ENCODE measurements around the gene INCENP. TPM values are rescaled to one million over a fixed set of nuclear protein-coding genes. Genes with fewer than 3 reads are reported as not detected.

The INCENP gene
- total RNA-seq, 2 experiments from 2014 or later = 12.6 to 16.3 TPM

DNA sequence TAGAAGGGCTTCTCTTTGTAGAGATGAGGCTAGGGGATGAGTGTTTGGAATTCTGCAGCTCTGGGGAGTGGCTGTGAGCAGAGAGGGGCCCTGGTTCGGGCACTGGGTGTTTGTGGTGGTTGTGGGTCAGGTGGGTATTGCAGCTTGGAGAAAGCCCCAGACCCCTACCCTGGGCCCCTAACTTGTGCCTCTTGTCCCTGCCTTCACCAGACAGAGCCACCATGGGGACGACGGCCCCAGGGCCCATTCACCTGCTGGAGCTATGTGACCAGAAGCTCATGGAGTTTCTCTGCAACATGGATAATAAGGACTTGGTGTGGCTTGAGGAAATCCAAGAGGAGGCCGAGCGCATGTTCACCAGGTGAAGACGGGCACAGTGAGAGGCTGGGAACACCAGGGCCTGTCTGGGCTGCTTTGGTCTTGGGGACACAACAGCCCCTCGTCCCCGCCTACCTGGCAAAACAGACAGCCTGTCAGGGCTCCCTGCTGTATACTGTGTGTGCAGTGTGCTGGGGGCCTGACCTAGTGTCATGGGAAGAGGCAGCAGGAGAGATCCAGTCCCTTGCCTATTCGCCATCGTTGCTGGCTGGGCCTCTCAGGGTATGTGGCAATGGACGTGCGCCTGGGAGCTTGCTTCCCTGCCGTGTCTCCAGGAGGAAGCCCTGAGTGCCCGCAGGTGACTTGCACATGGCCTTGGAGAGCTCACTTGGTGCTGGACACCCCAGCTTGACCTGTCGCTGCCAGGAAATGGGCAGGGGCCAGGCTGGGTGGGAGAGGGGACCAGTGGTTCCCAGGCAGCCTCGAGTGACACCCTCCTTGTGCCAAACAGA, 4.3 kb downstream of the INCENP start:
- Mint-ChIP-seq H3K4me3 (no peak overlapping the region), H3K9me3 (no peaks in the 10 kb centered on the region), H3K4me1 (ENCODE audit: low read depth) (peaks cover 38% of the 10 kb centered on the region), H3K36me3 (ENCODE audit: low read depth) (peaks cover 63% of the 10 kb centered on the region), H3K27ac (no peak overlapping the region), H3K27me3 (no peaks in the 10 kb centered on the region)
- TF ChIP-seq, protein P1, sequence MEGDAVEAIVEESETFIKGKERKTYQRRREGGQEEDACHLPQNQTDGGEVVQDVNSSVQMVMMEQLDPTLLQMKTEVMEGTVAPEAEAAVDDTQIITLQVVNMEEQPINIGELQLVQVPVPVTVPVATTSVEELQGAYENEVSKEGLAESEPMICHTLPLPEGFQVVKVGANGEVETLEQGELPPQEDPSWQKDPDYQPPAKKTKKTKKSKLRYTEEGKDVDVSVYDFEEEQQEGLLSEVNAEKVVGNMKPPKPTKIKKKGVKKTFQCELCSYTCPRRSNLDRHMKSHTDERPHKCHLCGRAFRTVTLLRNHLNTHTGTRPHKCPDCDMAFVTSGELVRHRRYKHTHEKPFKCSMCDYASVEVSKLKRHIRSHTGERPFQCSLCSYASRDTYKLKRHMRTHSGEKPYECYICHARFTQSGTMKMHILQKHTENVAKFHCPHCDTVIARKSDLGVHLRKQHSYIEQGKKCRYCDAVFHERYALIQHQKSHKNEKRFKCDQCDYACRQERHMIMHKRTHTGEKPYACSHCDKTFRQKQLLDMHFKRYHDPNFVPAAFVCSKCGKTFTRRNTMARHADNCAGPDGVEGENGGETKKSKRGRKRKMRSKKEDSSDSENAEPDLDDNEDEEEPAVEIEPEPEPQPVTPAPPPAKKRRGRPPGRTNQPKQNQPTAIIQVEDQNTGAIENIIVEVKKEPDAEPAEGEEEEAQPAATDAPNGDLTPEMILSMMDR (IDR thresholded peaks at IDR 0.05) = no peak
- intact Hi-C loops (cut with DNase I, micrococcal nuclease) = loop anchor here in 1 of 2 experiments (5.0 to 10.0 kb wide), 3 partner anchors 543 to 754 kb away; partner anchors contain the start of genes CPSF7, SLC3A2 and SYT7
- Histone ChIP-seq H3K27ac (ENCODE audit: low read depth in 1 of 2, low read length in 2 of 2) (no peak overlapping the region), H3K36me3 (ENCODE audit: insufficient read depth, low read length) (peaks cover 37% of the 10 kb centered on the region), H3K4me1 (ENCODE audit: insufficient read depth, low read length) (peaks cover 17% of the 10 kb centered on the region), H3K4me3 (ENCODE audit: low read length) (no peak overlapping the region), H3K27me3 (ENCODE audit: control insufficient read depth in 1 of 2, insufficient read depth in 2 of 2, low read length in 2 of 2) (no peaks in the 10 kb centered on the region), H3K9me3 (ENCODE audit: control insufficient read depth in 1 of 2, insufficient read depth in 1 of 2, low read length in 2 of 2) (no peaks in the 10 kb centered on the region)
- CTCF ChIA-PET = interaction anchor here (1.6 to 1.8 kb wide), 2 partner anchors 20 to 46 kb away, joined by 3 to 6 read pairs; no protein-coding TSS in a partner anchor
- POLR2A ChIA-PET = no interaction called here
- no peak for ATAC-seq (ENCODE audit: poor library complexity)
- no peak for DNase-seq

DNA sequence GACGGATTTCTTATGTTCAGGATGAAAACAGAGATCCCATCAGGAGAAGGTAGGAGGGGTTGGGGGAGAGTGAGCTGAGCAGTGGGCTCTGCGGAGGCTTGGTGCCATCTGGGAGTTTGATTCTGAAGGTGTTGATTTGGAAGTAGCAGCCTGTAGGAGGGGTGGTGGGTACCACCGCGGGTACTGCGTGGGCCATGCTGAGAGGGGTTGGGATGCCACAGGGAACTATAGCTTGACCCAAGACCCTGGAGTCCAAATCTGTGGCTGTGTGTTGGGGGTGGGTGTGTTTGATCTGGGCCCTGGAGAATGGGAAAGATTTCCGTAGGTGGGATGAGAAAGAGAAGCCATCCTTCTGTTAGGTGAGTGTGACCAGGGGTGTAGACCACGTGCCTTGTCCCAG, 5.0 kb downstream of the INCENP start:
- H3K27me3 Mint-ChIP-seq = no peaks in the 10 kb centered on the region
- peaks cover 31% of the 10 kb centered on the region for H3K4me1 Mint-ChIP-seq (ENCODE audit: low read depth)
- TF ChIP-seq, protein P1 (IDR thresholded peaks at IDR 0.05) = no peak
- ChIA-PET CTCF (interaction anchor here (1.8 kb wide), 1 partner anchor 20 kb away, joined by 6 read pairs; no protein-coding TSS in a partner anchor), POLR2A (no interaction called here)
- intact Hi-C loops (cut with DNase I, micrococcal nuclease) = loop anchor here in 1 of 2 experiments (5.0 to 10.0 kb wide), 3 partner anchors 544 to 753 kb away; partner anchors contain the start of genes CPSF7, SLC3A2 and SYT7
- no peak overlapping the region for H3K4me3 Mint-ChIP-seq
- DNase-seq = no peak
- no peaks in the 10 kb centered on the region for H3K9me3 Mint-ChIP-seq
- no peak for ATAC-seq (ENCODE audit: poor library complexity)
- Histone ChIP-seq H3K4me3 (ENCODE audit: low read length) (no peak overlapping the region), H3K27ac (ENCODE audit: low read depth in 1 of 2, low read length in 2 of 2) (no peak overlapping the region), H3K9me3 (ENCODE audit: control insufficient read depth in 1 of 2, insufficient read depth in 1 of 2, low read length in 2 of 2) (no peaks in the 10 kb centered on the region), H3K36me3 (ENCODE audit: insufficient read depth, low read length) (peaks cover 38% of the 10 kb centered on the region), H3K4me1 (ENCODE audit: insufficient read depth, low read length) (peaks cover 22% of the 10 kb centered on the region), H3K27me3 (ENCODE audit: control insufficient read depth in 1 of 2, insufficient read depth in 2 of 2, low read length in 2 of 2) (no peaks in the 10 kb centered on the region)
- peaks cover 60% of the 10 kb centered on the region for H3K36me3 Mint-ChIP-seq (ENCODE audit: low read depth)
- H3K27ac Mint-ChIP-seq = no peak overlapping the region

DNA sequence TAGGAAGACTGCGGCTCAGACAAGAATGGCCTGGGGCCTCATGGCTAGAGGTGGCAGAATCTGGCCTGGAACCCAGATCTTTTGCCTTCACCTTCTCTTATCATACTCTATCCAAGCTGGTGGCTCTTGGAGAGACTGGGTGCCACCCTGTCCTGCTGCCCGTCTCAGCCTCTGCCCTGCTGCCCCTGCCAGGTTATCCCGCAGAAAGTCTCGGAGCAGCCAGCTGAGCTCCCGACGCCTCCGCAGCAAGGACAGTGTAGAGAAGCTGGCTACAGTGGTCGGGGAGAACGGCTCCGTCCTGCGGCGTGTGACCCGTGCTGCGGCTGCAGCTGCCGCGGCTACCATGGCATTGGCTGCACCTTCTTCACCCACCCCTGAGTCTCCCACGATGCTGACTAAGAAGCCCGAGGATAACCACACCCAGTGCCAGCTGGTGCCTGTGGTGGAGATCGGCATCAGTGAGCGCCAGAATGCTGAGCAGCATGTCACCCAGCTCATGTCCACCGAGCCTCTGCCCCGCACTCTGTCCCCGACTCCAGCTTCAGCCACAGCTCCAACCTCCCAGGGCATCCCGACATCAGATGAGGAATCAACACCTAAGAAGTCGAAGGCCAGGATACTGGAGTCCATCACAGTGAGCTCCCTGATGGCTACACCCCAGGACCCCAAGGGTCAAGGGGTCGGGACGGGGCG, 5.9 kb downstream of the INCENP start:
- H3K4me1 Mint-ChIP-seq (ENCODE audit: low read depth) = peaks cover 25% of the 10 kb centered on the region
- no peak overlapping the region for H3K4me3 Mint-ChIP-seq
- no peak overlapping the region for H3K27ac ChIP-seq (ENCODE audit: low read depth in 1 of 2, low read length in 2 of 2)
- peaks cover 18% of the 10 kb centered on the region for H3K4me1 ChIP-seq (ENCODE audit: insufficient read depth, low read length)
- POLR2A ChIA-PET = no interaction called here
- DNase-seq (no peak), ATAC-seq (ENCODE audit: poor library complexity) (no peak)
- CTCF ChIA-PET = interaction anchor here (1.8 kb wide), 1 partner anchor 21 kb away, joined by 6 read pairs; no protein-coding TSS in a partner anchor
- intact Hi-C loops (cut with DNase I, micrococcal nuclease) = loop anchor here in 1 of 2 experiments (5.0 to 10.0 kb wide), 3 partner anchors 545 to 753 kb away; partner anchors contain the start of genes CPSF7, SLC3A2 and SYT7
- H3K27me3 Mint-ChIP-seq = no peaks in the 10 kb centered on the region
- H3K9me3 ChIP-seq (ENCODE audit: control insufficient read depth in 1 of 2, insufficient read depth in 1 of 2, low read length in 2 of 2) = no peaks in the 10 kb centered on the region
- H3K27ac Mint-ChIP-seq = no peak overlapping the region
- no peaks in the 10 kb centered on the region for H3K27me3 ChIP-seq (ENCODE audit: control insufficient read depth in 1 of 2, insufficient read depth in 2 of 2, low read length in 2 of 2)
- peaks cover 58% of the 10 kb centered on the region for H3K36me3 Mint-ChIP-seq (ENCODE audit: low read depth)
- H3K36me3 ChIP-seq (ENCODE audit: insufficient read depth, low read length) = peaks cover 38% of the 10 kb centered on the region
- H3K9me3 Mint-ChIP-seq = no peaks in the 10 kb centered on the region
- H3K4me3 ChIP-seq (ENCODE audit: low read length) = no peak overlapping the region
- TF ChIP-seq, protein P1 (IDR thresholded peaks at IDR 0.05) = no peak
